Measurements from ENCODE around the gene EFNA5.
"Not testable (repeated sequence)": the region's sequence is repeated elsewhere in the genome, so short reads cannot be mapped to it uniquely, and the experiment has no call there.

The EFNA5 gene

DNA sequence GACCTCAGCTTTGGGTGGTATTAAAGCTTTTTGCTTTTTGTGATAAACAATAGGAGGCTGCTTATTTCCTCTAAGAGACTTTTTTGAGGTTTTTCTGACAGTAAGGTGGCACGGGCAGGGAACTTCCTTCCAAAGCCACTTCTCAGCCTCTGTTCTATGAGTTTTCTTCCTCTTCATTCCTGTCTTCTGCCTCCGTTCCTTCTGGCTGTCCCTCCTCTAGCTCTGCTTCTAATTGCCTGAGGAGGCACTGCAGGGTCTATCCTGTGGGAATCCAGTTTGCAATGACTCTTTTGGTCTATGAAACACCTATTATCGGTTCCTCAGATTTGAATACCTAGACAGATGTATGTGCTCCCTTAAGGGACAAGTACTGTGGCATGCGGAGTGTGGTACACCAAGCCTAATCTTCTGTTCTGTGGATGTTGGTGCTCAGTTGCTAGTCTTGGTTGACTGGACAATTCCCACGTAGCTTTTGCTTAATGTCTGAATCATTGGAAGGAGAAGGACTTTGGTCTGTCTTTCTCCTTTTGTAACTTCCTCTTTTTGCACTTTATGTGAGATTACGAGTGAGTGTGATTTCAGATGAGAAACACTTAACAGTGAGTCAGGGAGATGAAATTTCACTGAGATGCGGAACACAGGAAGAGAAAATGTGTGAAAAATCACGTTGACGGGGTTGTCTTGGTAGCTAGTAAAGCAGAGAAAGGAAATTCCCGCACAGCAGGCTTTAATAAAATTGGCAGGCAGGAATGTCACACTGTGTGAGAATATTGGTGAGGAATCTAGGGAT is 305.2 kb downstream of the EFNA5 start:
- DNase-seq (no peak), ATAC-seq (no peak)

DNA sequence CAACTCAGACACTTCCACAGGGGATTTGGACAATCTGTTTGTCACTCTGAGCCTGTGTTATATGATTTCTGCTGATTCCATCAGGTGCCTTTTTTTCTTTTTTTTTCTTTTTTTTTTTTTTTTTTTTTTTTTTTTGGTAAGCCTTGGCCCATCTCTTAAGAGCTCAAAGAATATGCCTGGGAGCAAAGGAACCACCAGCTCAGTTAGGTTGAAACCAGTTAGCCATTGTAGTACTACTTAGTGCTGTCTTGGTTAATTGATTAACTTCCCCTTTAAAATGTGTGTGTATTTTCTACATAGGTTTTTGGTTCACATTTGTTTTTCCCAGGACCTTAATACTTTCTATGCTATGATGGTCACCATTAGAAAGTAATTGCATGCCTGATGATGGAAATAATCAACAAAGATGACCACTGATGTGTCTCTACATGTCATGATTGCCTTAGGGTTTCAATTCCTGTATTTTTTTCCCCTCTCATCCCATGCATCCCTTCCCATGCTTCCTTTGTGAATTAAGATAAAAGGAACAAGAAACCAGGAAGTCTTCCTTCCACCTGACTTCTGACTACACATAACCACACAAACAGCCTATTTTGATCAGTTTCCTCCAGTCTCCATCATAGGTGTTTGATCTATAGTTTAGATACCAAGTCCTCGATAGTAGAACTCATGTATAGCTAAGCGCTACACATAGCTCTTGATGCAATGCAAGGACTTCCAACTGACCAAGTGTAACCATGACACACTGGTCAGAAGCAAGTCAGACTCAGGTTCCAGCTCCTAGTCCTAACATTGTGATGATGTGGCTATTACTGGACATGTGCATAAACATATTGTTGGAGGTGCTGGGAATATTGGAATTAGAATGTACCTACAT is 306.1 kb downstream of the EFNA5 start:
- ATAC-seq (no peak), DNase-seq (no peak)

- no peak for DNase-seq
- no peak for ATAC-seq
These were observed 307.0 kb downstream of the EFNA5 start for GRCh38 chr5:107363768-107364167.

DNA sequence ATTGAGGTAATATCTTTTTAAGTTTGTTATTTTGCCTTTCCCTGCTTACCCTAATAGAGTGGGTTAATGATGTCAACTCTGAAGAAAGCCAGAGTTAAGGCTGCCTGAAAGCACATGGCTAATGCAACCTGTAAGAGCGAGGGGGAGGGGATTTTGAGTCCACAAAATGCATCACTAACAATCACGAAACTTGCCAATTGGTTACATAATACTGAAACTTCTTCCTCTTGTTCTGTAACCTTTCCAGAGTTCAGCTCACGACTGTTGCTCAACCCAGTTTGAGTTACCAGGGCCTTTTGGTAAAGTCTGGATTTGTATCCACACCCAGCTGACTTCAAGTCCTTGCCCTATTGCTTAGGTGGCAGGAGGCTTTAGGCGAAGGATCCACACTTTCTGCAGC is 308.8 kb downstream of the EFNA5 start:
- ATAC-seq: no peak
- DNase-seq: no peak

GRCh38 chr5:107359916-107360234 is 310.9 kb downstream of the EFNA5 start:
- DNase-seq (no peak), ATAC-seq (no peak)

- DNase-seq: no peak
- no peak for ATAC-seq
These were observed 311.5 kb downstream of the EFNA5 start for GRCh38 chr5:107359033-107359915.

DNA sequence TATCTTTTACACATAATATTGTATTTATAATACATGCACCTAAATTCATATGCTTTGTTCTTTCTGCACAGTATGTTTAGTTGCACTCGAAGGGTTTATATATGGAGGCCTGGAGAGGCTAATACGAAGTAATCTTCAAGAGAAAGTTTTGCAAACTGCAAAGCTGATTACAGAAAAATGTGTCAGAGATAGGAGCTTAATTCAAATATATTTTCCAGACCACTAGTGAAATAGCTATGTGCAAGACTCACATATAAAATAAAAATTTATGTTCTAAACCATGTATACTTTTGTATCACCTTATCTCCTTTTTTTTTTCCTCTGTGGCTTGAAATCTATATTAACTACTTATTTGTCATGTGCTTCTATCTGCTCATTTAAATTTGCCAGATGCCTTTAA is 313.8 kb downstream of the EFNA5 start:
- ATAC-seq: no peak

GRCh38 chr5:107352576-107352975 is 318.2 kb downstream of the EFNA5 start:
- DNase-seq (no peak), ATAC-seq (no peak)

More for the DNA sequence above, 313.8 kb downstream of the EFNA5 start:
- no peak for DNase-seq

DNA sequence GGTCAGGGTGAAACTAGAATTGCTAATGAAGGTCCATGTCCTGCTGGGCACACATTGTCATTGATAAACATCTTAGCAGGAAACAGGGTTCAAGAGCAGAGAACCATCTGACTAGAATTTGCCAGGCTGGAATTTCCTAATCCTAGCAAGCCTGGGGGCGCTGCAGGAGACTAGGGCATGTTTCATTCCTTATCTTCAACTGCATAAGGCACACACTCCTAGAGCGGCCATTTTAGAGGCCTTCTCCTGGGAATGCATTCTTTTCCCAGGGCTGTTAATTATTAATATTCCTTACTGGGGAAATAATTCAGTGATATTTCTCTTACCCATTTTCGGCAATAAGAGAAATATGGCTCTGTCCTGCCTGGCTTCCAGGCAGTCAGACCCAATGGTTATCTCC is 324.2 kb downstream of the EFNA5 start:
- not testable (repeated sequence) for DNase-seq, ATAC-seq

DNA sequence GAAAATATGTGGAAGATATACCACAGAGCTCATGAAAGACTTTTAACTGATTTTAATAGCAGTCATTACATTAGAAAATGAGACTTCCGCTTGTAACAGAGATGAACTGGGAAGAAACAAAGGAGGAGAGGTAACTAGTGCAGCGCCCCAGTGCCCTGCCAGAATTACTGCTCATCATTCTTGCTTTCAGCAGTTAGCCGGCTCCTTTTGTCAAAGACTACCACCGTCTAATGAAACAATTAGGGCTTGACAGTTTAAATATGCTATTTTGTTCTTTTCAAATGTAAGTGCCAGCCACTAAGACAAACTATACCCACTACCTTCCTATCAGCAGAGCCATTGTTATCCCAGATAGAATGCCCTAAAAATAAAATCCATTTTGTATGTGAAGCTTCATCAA is 328.4 kb downstream of the EFNA5 start:
- DNase-seq: no peak
- ATAC-seq: no peak

DNA sequence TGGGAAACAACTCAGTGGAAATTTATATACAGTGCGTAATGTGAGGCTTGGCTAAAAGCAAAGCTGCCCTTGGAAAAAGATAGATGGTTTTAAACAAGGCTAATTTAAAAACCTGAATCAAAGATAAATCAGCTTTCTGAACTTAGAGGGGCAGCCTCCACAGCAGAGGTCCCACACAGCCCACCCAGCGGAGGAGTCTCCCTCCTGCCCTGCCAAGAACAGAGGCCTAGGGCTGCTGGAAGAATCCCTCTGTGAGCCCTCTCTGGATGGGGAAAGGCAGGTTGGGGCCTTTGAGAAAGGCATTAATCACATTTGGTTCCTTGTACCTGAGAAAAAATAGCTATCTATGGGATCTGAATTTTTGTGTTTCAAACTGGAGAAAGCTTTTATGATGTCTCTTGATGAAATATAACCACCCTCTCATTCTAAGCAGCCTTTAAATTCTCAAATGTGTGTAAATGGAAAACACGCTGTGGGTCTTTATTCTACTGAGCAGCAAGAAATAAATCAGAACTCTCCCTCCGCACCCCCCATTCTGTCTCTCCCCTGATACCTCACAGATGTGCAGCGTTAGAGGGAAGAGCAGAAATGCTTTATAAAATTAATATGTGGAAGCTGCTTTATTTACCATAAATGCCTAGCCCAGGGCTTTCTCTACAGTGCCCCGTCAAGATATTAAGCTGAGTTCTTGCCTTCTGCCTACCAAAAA is 329.2 kb downstream of the EFNA5 start:
- DNase-seq (no peak), ATAC-seq (no peak)

DNA sequence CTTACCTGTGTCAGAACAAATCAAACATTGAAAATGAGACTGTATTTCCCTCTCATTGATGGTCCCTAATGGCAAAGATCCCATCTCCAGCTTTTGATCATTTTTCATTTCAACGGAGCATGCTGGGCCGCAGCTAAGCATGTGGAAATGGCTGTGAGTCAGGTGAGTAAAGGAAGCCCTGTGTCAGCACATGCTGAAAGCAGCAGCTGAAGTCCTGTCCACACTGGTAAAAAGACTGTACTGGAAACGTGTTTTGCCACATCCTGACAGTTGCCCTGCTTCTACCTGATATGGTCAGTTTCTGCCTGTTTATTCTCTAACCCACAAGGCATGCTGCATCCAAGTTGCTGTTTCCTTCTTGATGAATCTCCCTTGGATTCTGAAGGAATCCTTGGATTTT is 330.1 kb downstream of the EFNA5 start:
- no peak for ATAC-seq
- no peak for DNase-seq

DNA sequence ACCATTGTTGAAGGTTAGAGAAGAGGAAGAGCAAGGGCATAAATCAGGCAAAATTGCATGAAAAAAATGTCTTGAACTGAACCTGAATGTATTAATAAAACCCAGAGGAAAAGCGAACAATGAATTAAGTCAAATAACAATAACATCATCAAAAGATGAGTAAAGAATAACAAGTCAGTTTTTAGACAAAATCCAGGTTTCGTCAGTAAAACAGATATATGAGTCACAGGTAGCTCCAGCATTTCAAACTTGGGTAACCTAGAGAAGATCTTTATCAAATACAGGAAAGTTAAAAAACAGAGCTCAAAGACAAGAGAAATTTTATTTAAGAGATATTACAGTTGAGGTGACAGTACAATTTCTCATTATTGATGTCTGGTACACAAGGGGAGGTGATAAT is 332.4 kb downstream of the EFNA5 start:
- DNase-seq (no peak), ATAC-seq (no peak)

DNA sequence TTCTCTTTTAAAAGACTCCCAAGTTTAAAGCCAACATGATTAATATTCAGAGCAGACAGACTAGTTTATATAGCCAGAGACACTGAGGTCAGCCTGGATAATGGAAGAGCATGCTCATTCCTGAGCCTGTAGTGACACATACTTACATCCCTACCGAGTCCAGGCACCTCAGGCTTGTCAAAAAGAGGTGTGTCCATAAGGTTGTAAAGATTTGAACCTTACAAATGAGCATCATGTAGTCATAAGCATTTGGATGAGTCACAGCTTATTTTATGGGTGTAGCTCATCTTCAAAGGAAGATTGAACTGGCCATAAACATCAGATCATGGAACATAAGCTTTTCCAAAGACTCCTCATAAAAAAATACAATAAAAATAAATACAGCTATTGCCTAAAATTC is 333.5 kb downstream of the EFNA5 start:
- no peak for ATAC-seq

GRCh38 chr5:107331882-107332281 is 338.9 kb downstream of the EFNA5 start:
- ATAC-seq (no peak), DNase-seq (no peak)

More for the DNA sequence above, 333.5 kb downstream of the EFNA5 start:
- no peak for DNase-seq

DNA sequence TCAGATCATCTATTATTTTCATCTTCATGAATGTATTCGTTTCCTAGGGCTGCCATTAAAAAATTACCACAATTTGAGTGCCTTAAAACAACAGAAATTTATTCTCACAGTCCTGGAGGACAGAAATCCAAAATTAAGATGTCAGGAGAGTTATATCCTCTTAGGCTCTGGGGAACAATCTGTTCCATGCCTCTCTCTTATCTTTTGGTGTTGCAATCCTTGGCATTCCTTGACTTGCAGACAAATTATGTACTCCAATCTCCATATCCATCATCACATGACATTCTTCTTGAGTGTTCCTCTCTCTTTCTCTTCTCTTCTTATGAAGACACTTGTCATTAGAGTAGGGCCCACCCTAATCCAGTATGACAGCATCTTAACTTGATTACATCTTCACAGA is 339.4 kb downstream of the EFNA5 start:
- DNase-seq (no peak), ATAC-seq (no peak)

DNA sequence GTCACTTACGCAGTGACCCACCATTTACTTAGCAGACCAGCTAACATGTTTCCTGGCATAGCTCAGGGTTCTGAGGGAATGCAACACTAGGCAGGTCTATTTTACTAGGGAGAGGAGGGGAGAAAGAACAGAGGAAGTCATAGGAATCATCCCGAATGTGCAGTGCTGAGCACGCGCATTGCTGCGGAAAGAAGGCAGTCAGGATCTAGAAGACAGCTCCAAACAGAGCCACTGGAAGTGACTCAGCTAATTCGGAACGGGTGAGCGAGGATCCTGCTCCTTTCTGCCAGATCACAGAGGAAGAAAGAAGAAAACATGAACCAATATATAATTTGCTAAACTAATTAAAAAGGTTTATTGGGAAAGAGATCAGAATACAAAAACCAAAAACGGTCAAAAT is 339.8 kb downstream of the EFNA5 start:
- no peak for DNase-seq
- ATAC-seq: no peak

DNA sequence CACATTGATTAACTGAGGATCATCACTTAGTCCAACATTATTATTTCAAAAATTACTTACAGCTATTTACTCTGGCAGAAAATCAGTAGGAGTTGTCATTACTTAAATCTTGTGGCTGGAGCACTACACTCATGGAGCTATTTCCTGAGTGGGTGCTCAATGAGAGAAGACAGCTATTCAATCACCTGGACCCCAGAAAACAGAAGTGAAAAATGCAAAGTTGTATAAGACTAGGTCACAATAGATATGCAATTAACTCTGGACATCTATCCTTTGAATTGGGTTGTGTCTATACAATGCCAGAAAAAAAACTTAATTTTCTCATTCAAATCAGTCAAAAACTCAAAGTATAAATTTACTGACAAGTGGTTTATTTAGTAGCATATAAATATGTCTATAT is 340.9 kb downstream of the EFNA5 start:
- no peak for ATAC-seq

More for the DNA sequence above, 340.9 kb downstream of the EFNA5 start:
- no peak for DNase-seq
